HepG2 (cell line): Measurements from ENCODE around the gene CTNND1. TPM values are rescaled to one million over a fixed set of nuclear protein-coding genes. Genes with fewer than 3 reads are reported as not detected.

Source experiments
- ATAC-seq: fragments of 200-7000 bp; cut with Tn5 transposase; 3 replicates; pipeline ENCODE4 v1.9.1; 2020; ENCODE audit warnings: mild to moderate bottlenecking, moderate library complexity
- BruUV-seq: library from RNA; stranded (reverse); fragments of 400-500 nt; replicated peaks from 2 replicates; lab custom pipeline; 2021; lab: Mats Ljungman, UMichigan
- CTCF ChIA-PET: fragments of 300-600 bp; formaldehyde crosslinking; extraction: SDS; loops from one replicate; lab custom pipeline; 2021; ENCODE audit warnings: low total read pairs, inconsistent platforms, low intra/inter-chr PET ratio; lab: Yijun Ruan, JAX
- POLR2A ChIA-PET: fragments of 350-600 bp; sonication (Branson Sonifier 250); formaldehyde crosslinking; loops from one replicate; lab custom pipeline; 2020; ENCODE audit warnings: antibody characterized with exemption, inconsistent platforms; lab: Yijun Ruan, JAX
- DNase-seq: peaks from one replicate; pipeline ENCODE4 v3.0.0-alpha.2; 2015; ENCODE audit warnings: low spot score
- FAIRE-seq: peaks from 3 replicates; lab custom pipeline; 2011; peaks lifted over from hg19 to GRCh38; lab: Jason Lieb, UNC
- H2AFZ ChIP-seq: one replicate; pipeline ENCODE4 v1.6.1; 2011; ENCODE audit warnings: low read length, inconsistent platforms
- H3K27ac ChIP-seq: fragments of 300-600 bp; 3 replicates; pipeline ENCODE4 v1.8.0; 2011; ENCODE audit warnings: mixed run types, mild to moderate bottlenecking, mixed read lengths, low read length, inconsistent platforms; ENCODE audit not compliant: insufficient read depth; ENCODE audit errors: extremely low read length
- H3K27me3 ChIP-seq, 2 experiments: fragments of 200-600 bp in 1 of 2; 2 replicates in 1 of 2; 3 replicates in 1 of 2; pipeline versions ENCODE4 v1.6.0 to v1.8.0; 2011; ENCODE audit warnings: low read length in 2 of 2, mild to moderate bottlenecking in 2 of 2, moderate library complexity in 2 of 2, inconsistent platforms in 1 of 2; ENCODE audit not compliant: insufficient read depth in 2 of 2, control insufficient read depth in 1 of 2
- H3K36me3 ChIP-seq, 2 experiments: fragments of 200-600 bp in 1 of 2; replicated peaks in 1 of 2; 2 replicates in 1 of 2; 3 replicates in 1 of 2; pipeline versions ENCODE4 v1.5.1 to v1.8.0; 2011; ENCODE audit warnings: low read length in 2 of 2, inconsistent platforms in 1 of 2; ENCODE audit not compliant: insufficient read depth in 2 of 2, control insufficient read depth in 1 of 2
- H3K4me1 ChIP-seq: 2 replicates; pipeline ENCODE4 v1.5.1; 2012; ENCODE audit warnings: low read length, inconsistent platforms; ENCODE audit not compliant: insufficient read depth
- H3K4me2 ChIP-seq: 2 replicates; pipeline ENCODE4 v1.6.0; 2011; ENCODE audit warnings: low read depth, low read length, inconsistent platforms
- H3K4me3 ChIP-seq, 3 experiments: fragments of 200-600 bp in 1 of 3; sonication (generic), shearing (Covaris generic) in 1 of 3; replicated peaks in 1 of 3; 2 replicates each; pipeline ENCODE4 v1.5.1; 2011 to 2016; ENCODE audit warnings: low read length in 3 of 3, inconsistent platforms in 2 of 3, low read depth in 2 of 3, mild to moderate bottlenecking in 2 of 3, control low read depth in 1 of 3, mixed read lengths in 1 of 3; ENCODE audit not compliant: insufficient read depth in 1 of 3
- H3K79me2 ChIP-seq: one replicate; pipeline ENCODE4 v1.6.1; 2011; ENCODE audit warnings: low read length, inconsistent platforms; ENCODE audit not compliant: insufficient read depth
- H3K9ac ChIP-seq: 2 replicates; pipeline ENCODE4 v1.6.0; 2011; ENCODE audit warnings: mild to moderate bottlenecking, low read depth, low read length, inconsistent platforms; ENCODE audit not compliant: insufficient read depth
- H3K9me3 ChIP-seq: 2 replicates; pipeline ENCODE4 v1.5.1; 2012; ENCODE audit warnings: mild to moderate bottlenecking, low read length
- H4K20me1 ChIP-seq: 2 replicates; pipeline ENCODE4 v1.6.0; 2011; ENCODE audit warnings: inconsistent platforms, mild to moderate bottlenecking, low read length, moderate library complexity; ENCODE audit not compliant: insufficient read depth
- BCL3 ChIP-seq: sonication (generic); formaldehyde crosslinking; IDR thresholded peaks from 2 replicates; pipeline ENCODE4 v1.5.1; 2020; ENCODE audit warnings: mild to moderate bottlenecking, missing genetic modification reagents, moderate library complexity
- CENPT ChIP-seq: sonication (generic); formaldehyde crosslinking; IDR thresholded peaks from 2 replicates; pipeline ENCODE4 v1.8.0; 2022; ENCODE audit warnings: low read depth, mild to moderate bottlenecking, moderate library complexity, missing genetic modification reagents
- CENPX ChIP-seq: sonication (generic); formaldehyde crosslinking; IDR thresholded peaks from 2 replicates; pipeline ENCODE4 v1.9.0; 2021; ENCODE audit warnings: mild to moderate bottlenecking, missing genetic modification reagents, moderate library complexity
- NFRKB ChIP-seq: fragments of 450-650 bp; IDR thresholded peaks from 2 replicates; pipeline ENCODE4 v1.6.1; 2017
- PAXIP1 ChIP-seq: sonication (generic); formaldehyde crosslinking; conservative IDR thresholded peaks from 2 replicates; pipeline ENCODE4 v1.4.0; 2020; ENCODE audit warnings: mild to moderate bottlenecking, missing genetic modification reagents, moderate library complexity
- PITX1 ChIP-seq: sonication (generic); formaldehyde crosslinking; IDR thresholded peaks from 2 replicates; pipeline ENCODE4 v1.5.1; 2020; ENCODE audit warnings: mild to moderate bottlenecking, missing genetic modification reagents
- PREB ChIP-seq: sonication (generic); formaldehyde crosslinking; IDR thresholded peaks from 2 replicates; pipeline ENCODE4 v1.4.0; 2020; ENCODE audit warnings: missing genetic modification reagents
- SP4 ChIP-seq: sonication (generic); formaldehyde crosslinking; IDR thresholded peaks from 2 replicates; pipeline ENCODE4 v1.8.1; 2023; ENCODE audit warnings: mild to moderate bottlenecking, missing genetic modification reagents
- ZNF572 ChIP-seq: sonication (generic); formaldehyde crosslinking; IDR thresholded peaks from 2 replicates; pipeline ENCODE4 v1.5.1; 2020; ENCODE audit warnings: mild to moderate bottlenecking, missing genetic modification reagents
- ZNF766 ChIP-seq: sonication (generic); formaldehyde crosslinking; IDR thresholded peaks from 2 replicates; pipeline ENCODE4 v1.5.0; 2020; ENCODE audit warnings: missing genetic modification reagents, borderline replicate concordance
- ZNF790 ChIP-seq: sonication (generic); formaldehyde crosslinking; IDR thresholded peaks from 2 replicates; pipeline ENCODE4 v1.8.0; 2022; ENCODE audit warnings: missing genetic modification reagents, mild to moderate bottlenecking, borderline replicate concordance
- WGBS: methylation state at CpG from one replicate; pipeline ENCODE4 v1.1.6; 2017; ENCODE audit warnings: low lambda C conversion rate; 5-methylcytosine and 5-hydroxymethylcytosine counted together
- in situ Hi-C: cut with HindIII; loops from 2 replicates; pipeline ENCODE4 v1.10.0; 2017; ENCODE audit warnings: low pct_unique_long_range_greater_than_20kb; ENCODE audit not compliant: extremely low pct_ligation_motif_present
- intact Hi-C: fragments of 100-400 bp; cut with micrococcal nuclease; formaldehyde crosslinking; loops from one replicate; pipeline ENCODE4 v1.10.0; 2022; ENCODE audit not compliant: unreplicated experiment
- polyA plus RNA-seq, 8 experiments: library from polyadenylated mRNA; depleted of rRNA in 3 of 8; stranded (reverse) in 7 of 8; unstranded in 1 of 8; fragments of >200 nt; fragmentation: Illumina TruSeq in 4 of 8; extraction: Trizol in 4 of 8; gene quantifications; 2 replicates each; pipeline versions ENCODE4 v1.2.1 to v1.2.3, GENCODE V29; 2011 to 2016; ENCODE audit warnings: low read depth in 4 of 8, missing spikeins in 1 of 8, mixed read lengths in 1 of 8; ENCODE audit not compliant: insufficient read depth in 1 of 8
- total RNA-seq, 5 experiments: library from RNA; depleted of rRNA; stranded (reverse); fragments of >200 nt; fragmentation: Illumina TruSeq; extraction: Trizol; gene quantifications; 2 replicates each; pipeline ENCODE4 v1.2.3, GENCODE V29; 2016; ENCODE audit warnings: low read depth in 1 of 5

The CTNND1 gene
- total and polyA plus RNA-seq, 2 of the 13 experiments (the other 11 are each of a cell fraction or from before 2014, with no cell fraction given): 117 to 128 TPM

GRCh38 chr11:57770793-57771192 lies 9.2 kb downstream of the CTNND1 start:
- H3K4me3 ChIP-seq: no peak overlapping the region
- H3K27me3 ChIP-seq: no peaks in the 10 kb centered on the region
- ChIA-PET CTCF (no interaction called here), POLR2A (interaction anchor here (0.7 kb wide), 1 partner anchor 9 kb away, joined by 3 read pairs; the partner anchor contains the start of gene CTNND1)
- DNase-seq (no peak), ATAC-seq (peak; percentile 53; the same call in 2 of the 3 replicates), FAIRE-seq (no peak)
- H4K20me1 ChIP-seq: peaks cover 65% of the 10 kb centered on the region
- in situ Hi-C loops: no loop called here
- no peak overlapping the region for H3K9ac ChIP-seq
- peaks cover 92% of the 10 kb centered on the region for H3K79me2 ChIP-seq
- no TSS peak for BruUV-seq
- H3K36me3 ChIP-seq: peaks cover 0 to 6% of the 10 kb centered on the region in 2 experiments; a peak in 4 of 5 replicates
- H3K4me1 ChIP-seq: peaks cover 96% of the 10 kb centered on the region
- H3K9me3 ChIP-seq: no peaks in the 10 kb centered on the region
- intact Hi-C loops: no loop called here
- 0 out of 2 replicates have a peak overlapping the region, but pooled peaks have one; percentile 32 for H3K4me2 ChIP-seq
- H2AFZ ChIP-seq: no peak overlapping the region
- WGBS: 20% methylated on average over 1 of the region's 1 CpG
- TF ChIP-seq ZNF572 (CRISPR knock-in tag) (no peak), PITX1 (CRISPR knock-in tag) (no peak), PREB (CRISPR knock-in tag) (no peak)
- no peak overlapping the region for H3K27ac ChIP-seq

GRCh38 chr11:57771365-57771764 lies 9.8 kb downstream of the CTNND1 start:
- no peak for DNase-seq
- ChIA-PET POLR2A (interaction anchor here (0.7 to 11.1 kb wide), 2 partner anchors 7 to 9 kb away, joined by 3 to 215 read pairs; partner anchors contain the start of gene CTNND1), CTCF (no interaction called here)
- ATAC-seq: no peak
- Histone ChIP-seq H4K20me1 (peaks cover 62% of the 10 kb centered on the region), H3K79me2 (peaks cover 92% of the 10 kb centered on the region), H3K27ac (no peak overlapping the region), H3K4me1 (peaks cover 96% of the 10 kb centered on the region), H3K36me3 (peaks cover 0 to 6% of the 10 kb centered on the region in 2 experiments; a peak in 4 of 5 replicates), H2AFZ (no peak overlapping the region), H3K4me2 (peak overlapping the region; percentile 12; the same call in 1 of the 2 replicates), H3K4me3 (no peak overlapping the region), H3K9ac (no peak overlapping the region), H3K27me3 (no peaks in the 10 kb centered on the region), H3K9me3 (no peaks in the 10 kb centered on the region)
- no peak for FAIRE-seq
- in situ Hi-C loops: no loop called here
- BruUV-seq: no TSS peak
- 93% methylated on average over 3 of the region's 3 CpGs for WGBS
- intact Hi-C loops: no loop called here
- no peak for TF ChIP-seq BCL3 (CRISPR knock-in tag)
- no peak for TF ChIP-seq SP4 (CRISPR knock-in tag)
- TF ChIP-seq NFRKB: no peak
- no peak for TF ChIP-seq ZNF766 (CRISPR knock-in tag)
- no peak for TF ChIP-seq CENPT (CRISPR knock-in tag)
- TF ChIP-seq PAXIP1: no peak
- TF ChIP-seq CENPX (CRISPR knock-in tag): no peak
- no peak for TF ChIP-seq ZNF790
